Stimulated activated CD8-positive, alpha-beta memory T cell treated with anti-CD3 and anti-CD28 coated beads, Interleukin-4, amount 100 ng/mL, for 48 hours (primary cell): ENCODE results near the gene DSC3.

Experiments used
- DNase-seq: peaks from one replicate; pipeline ENCODE4 v3.0.0-alpha.2; 2020

DSC3 gene

DNA sequence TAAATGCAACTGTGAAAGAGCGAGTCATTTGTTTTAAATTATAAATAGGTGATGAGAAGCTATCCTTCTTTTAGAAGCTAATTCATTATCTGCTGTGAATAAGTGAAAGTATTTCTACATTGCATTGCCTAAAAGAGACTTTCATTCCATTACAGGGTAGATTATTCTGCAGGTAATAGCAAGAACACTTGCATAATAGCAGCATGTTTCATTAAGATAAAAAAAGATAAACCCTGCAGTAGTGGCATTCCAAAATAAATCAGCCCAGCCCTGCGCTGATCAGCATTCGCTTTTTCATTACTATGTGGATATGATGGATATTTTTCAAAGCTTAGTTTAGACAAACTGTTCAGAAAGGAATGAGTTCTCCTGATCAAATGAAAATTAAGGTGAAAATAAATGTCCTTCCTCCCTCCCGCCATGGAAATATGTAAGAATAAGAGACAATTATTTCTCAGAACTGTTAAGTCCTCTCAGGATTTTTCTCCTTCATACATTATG is 72.8 kb downstream of the DSC3 start:
- no peak for DNase-seq

DNA sequence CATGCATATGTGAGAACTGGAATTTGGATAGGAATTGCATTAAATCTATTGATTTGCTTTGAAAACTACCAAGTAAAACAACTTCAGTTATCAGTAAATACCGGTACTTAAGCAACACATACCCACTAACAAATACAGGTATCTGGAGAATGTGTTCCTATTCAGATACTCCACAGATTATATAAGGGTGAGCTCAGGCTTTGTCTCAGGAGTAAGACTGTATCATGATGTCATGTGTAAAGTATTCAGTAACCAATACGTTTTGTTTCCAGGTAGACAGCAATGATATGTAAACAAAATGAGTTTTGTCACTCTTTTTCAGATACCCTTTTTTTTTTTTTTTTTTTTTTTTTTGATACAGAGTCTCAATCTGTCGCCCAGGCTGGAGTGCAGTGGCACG is 74.8 kb downstream of the DSC3 start:
- no peak for DNase-seq

DNA sequence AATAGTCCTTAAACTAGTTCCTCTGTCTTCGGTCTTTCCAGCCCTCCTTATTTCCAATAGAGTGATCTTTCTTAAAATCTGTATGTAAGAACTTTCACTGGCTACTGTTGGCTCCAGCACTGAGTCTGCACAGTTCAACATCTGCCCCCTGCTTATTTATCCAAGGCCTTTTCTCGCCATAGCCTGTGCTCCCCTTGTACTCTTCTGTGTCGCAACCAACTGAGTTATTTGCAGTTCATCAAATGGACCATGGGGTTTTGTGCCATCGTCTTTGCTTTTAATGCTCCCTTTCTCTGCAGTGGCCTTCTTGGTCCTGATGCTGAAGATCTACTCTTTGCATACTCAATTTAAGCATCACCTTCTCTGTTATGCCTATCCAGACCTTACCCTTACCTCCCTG is 77.3 kb downstream of the DSC3 start:
- no peak for DNase-seq

DNA sequence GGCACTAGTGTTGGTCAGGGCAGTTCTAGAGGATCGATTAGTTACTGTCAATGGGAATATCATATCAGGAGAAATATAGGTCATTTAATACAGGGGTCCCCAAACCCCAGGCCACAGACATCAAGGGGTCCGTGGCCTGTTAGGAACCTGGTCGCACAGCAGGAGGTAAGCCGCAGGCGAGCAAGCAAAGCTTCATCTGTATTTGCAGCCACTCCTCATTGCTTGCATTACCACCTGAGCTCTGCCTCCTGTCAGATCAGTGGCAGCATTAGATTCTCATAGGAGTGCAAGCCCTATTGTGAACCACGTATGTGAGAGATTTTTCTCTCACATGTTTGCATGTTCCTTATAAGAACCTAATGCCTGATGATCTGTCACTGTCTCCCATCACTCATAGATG is 81.9 kb downstream of the DSC3 start:
- no peak for DNase-seq

DNA sequence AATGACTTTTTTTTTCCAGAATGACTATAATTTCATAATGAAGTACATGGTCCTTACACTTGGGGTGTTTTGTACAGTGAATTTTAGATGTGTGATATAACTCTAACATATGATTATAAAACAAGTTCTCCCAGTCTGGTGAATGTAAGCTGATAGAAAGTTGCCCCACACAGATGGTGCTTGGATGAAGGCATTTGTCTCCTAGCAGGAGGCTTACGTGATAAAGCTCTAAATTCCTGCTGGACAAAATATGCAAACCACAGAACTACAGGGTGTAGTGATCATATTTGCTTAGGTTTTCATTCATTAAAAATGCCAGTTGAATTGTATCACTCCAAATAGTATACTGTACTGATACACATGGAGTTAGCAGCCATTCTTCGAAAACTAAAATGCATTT is 85.5 kb downstream of the DSC3 start:
- no peak for DNase-seq

DNA sequence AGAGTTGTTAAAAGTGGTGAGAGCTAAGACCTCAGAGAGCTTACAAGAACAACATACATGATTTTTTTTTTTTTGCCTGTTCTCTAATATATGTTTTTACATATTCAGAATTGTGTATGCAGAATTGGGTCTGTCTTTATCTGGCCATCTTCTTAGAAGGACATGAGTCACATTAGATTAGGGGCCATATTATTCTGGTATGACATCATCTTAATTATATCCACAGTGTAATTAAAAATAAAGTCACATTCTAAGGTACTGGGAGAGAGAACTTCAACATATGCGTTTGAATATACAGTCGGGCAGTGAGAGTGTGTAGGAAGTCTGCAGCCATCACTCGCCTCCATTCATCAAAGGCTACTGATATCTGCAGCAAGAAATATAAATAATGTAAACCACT is 88.3 kb downstream of the DSC3 start:
- DNase-seq = no peak

DNA sequence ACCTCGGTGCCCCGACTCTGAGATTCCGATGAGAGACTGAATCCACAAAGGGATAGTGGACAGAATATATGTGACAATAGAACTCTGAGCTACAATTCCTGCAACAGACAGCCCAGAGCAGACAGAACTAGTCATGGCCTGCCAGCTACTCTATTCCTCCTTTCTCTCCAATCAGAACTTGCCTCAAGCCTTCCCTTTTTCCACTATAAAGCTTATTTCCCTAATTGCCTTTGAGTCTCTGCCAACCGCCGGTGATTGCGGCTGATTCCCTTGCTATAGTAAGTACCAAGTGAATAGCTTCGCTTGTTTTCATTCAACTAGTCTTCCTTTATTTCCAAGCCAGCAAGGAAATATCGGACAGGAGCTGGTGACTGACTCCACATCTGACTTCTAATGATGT is 96.8 kb downstream of the DSC3 start:
- DNase-seq = no peak

DNA sequence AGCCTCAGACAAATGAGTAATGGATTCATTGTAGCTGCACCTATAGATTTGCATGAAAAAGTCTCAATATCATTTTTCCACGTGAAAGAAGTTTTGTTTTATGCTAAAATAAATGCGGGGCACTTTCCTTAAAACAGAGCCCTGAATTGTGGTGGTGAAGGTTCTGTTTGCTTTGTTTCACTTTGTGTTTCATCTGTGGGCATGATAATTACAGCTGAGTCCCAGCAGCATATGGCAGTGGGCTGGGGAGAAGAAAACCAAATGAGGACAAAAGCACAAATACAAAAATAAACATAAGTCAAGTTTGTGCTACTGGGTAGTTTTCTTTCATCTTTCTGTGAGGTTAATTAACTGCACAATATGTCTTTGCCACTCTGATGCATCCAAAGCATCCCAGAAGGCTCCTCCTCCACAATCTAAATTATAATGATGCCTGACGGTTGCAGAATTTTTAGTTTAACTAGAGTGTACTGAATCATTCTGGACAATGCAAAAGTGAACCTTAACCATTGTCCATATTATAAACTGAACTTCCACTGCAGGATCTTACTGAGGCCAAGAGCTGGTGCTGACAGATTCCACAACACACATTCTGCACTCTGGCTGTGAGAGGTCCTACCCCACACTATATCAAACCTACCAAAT is 97.6 kb downstream of the DSC3 start:
- DNase-seq = no peak

DNA sequence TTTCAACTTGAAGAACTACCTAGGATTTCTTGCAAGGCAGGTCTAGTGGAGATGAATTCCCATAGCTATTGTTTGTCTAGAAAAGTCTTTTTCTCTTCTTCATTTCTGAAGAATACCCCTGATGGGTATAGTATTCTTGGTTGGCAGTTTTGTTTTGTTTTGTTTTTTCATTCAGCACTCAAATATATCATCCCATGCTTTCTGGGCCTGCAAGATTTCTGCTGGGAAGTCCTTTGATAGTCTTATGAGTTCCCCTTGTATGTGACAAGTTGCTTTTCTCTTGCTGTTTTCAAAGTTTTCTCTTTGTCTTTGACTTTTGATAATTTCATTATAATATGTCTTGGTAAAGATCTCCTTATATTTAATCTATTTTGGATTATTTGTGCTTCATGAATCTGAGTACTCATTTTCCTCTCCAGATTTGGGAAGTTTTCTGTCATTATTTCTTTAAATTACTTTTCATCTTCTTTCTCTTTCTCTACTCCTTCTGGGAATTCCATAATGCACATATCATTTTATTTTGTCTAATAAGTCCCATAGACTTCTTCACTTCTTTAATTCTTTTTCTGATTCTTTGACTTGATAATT is 101.5 kb downstream of the DSC3 start:
- no peak for DNase-seq
